Amygdala (tissue), 56 donors: ENCODE data around the gene LRRC53.

ENCODE experiments used
- DNase-seq, 56 donors: peaks; one replicate each; lab custom pipeline; 2025; lab: John Stamatoyannopoulos, UW

The LRRC53 gene, protein sequence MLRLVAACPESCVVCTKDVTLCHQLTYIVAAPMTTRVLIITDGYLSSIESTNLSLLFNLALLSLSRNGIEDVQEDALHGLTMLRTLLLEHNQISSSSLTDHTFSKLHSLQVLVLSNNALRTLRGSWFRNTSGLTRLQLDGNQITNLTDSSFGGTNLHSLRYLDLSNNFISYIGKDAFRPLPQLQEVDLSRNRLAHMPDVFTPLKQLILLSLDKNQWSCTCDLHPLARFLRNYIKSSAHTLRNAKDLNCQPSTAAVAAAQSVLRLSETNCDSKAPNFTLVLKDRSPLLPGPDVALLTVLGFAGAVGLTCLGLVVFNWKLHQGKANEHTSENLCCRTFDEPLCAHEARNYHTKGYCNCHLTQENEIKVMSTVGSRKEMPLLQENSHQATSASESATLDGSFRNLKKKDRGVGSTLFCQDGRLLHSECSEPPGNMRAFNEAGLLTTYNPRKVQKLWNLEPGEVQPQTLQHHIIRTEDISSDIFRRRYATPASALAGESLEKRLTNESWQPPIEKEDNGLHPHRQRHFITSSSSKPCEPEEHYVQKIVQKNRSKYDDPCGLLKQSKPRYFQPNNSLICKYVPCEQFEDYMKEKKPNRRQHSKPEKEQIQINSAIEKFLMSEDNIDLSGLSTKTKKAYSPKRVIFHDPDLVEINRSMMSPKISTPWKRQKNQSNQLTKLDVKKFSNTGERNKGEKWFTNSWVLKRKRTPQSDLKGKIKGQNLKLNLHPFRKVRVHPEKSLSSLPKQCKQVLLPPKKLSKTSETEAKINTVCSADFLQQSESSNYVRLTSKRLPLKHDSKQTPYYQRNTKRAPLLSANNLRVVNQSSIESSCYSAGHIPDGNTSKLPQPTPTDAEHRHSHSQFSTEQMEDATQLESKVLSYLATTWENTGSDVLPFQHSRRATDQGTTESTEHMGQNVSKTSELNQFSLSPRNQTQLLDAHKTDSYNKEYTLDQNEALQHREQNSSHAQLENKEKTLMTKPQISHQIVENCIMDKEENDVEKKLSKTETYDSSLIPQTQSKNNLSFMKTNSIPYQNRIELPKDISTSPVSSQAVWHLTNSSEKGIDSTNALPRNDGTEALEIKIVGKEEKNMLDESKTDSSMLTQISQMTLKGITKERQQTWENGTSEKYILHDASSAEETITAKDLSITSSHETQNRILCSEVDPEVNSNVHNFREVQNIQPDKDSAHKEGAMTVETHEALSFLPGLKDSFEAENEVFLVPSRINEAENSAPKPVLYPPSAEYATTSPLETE

DNA sequence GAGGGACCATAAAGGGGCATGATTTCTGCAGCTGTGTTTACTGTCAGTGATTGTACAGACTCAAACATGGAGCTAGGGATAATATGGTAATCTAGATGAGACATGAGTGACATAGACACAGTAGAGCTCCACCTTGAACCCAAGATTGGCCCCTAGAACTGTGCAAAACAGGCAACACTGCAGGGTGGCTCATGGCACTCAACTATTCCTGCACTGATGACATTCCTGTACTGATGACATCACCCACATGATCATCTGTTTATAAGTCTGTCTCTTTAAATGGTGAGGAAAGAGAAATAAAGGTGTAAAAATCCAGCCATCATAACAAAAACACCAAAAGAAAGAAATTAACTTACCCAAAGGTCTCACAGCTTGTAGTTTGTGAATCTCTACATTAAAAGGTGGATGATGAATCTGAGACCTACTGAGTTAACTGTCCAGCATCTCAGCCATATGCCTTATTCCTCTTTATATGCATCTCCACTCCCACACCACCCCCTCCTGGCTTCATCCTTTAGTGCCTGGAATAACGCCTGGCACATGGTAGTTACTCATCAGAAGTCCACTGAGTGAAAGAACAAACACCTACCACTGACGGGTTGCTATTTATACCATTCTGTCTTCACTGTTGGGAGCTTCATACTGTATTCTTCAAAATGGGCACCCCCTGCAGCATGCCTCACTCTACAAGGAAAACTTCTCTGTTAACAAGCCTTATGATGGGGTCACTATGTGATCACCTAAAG is at the start of gene LRRC53:
Gene LRRC53 (minus strand): TSS at position 442 of the 746 bp plus-strand sequence. CDS start 29,262 bp downstream, outside the sequence.
- peak in 2 of 56 donors; percentile 16 to 35 for DNase-seq

DNA sequence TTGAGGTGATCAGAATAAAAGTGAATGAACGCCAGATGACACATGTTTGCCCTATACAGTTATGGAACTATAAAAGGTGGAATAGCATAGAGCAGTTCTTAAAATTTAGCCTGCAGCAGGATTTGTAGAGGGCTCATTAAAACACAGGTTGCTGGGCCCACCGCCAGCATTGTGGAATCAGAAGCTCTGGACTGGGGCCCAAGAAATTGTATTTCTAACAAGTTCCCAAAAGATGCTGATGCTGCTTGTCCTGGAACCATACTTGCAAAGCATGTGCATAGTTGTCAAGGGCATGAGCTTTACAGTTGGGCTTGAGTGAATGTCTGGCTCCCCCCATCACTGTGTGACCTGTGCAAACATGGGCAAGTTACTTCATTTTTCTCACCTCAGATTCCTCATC is 37.5 kb upstream of the LRRC53 start:
- no peak for DNase-seq

DNA sequence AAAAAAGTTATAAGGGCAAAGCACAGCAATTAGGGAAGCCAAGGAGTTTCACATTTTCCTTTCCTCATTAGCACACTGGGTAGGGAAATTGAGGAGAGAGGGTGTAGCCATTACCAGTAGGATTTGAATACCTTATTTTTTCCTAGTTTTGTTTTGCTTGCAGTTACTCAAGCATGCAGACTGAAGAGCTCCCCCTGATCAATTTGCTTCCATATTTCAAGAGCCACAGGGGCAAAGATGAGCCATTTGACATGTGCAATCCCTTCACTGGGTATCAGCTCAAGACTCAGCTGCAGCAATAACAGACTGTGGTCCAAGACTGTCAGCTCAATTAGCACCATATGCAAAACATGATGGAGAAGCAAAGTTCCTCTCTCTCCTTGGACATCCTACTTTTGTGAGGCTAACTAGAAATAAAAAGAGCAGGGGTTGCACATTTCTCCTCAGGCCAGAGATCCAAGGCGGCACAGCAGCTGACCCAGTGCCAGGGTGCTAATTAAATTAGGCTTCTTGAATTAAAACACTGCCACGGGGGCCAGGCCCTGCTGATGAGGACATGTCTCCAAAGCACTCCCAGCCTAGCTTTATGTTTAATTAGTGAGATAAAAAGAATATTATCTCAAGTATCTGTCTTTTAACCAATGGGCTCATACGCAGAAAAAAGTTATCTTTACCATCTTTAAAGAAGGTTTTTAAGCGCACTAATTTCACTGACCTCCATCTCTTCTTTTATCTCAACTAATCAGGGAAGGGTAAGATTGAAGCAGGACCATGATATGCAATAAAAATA is 36.7 kb upstream of the LRRC53 start:
- DNase-seq, result no peak

DNA sequence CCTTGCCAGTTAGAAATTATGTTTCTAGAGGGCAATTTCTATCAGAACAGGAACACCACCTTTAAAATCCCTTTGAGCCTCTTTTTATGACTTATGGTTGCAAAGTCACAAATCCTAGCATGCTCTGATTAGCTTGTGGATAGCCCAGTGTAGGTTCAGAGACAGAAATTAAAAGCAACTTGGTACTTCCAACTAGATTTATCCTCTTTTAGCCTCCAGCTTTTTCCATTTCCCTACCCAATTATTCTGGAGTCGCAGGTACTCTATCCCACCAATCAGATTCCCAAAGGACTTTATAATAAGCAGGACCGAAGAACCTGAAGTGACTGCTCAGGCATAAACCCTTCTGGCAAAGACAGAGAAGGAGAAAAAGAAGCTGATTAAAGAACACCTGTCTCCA is 33.4 kb upstream of the LRRC53 start:
- no peak for DNase-seq

DNA sequence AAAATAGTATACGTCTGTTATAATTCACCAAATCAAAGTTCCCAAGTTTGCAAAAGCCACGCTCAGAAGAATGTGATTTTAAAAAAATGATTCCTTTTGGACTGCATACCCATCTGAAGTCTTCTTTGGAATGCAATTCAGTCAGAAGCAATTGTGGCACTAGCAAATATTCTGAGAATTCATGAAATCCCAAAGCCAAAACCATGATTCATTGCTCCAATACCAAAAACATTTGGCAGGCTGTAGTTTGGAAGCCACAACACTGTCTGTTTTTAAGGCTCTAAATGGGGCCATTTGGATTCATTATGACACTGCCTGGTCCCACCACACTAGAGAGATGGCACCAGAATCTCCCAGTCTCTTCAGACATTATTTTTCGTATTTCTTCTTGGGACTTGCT is 21.8 kb upstream of the LRRC53 start:
- no peak for DNase-seq

DNA sequence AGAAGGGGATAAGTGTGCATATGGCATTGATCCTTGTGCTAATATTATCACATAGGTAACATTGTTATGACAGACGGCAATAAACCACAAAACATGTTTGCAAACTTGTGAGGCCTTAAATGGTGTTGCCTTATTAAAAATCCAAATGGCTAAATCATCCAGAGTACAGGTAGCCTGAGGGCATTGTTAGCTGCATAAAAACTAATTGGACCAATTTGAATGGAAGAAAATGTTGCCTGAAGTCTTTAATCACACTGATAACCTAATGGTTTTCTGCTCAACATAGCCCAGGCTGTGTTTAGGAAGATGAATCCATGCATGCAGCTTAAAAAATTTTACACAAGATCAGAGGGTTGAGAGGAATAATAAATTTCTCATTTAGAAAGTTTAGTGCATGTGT is 19.4 kb upstream of the LRRC53 start:
- no peak for DNase-seq

DNA sequence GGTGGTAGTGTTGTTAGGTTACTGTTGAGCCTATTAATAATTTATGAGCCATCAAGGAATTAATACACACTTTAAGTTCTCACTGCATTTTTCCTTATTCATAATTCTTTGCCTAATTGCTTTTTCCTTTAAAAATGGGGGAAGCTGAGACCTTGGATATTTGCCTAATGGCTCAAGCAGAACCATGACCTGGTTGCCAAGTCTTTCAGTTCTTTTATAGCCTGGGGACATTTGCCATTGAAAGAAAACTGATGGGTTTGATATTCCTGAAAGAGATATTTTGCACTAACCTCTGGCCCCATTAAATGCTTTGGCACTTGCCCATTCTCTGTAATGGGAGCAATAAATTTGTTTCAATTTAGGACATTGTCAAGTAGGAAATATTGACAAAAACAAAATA is 18.5 kb upstream of the LRRC53 start:
- DNase-seq, result no peak

DNA sequence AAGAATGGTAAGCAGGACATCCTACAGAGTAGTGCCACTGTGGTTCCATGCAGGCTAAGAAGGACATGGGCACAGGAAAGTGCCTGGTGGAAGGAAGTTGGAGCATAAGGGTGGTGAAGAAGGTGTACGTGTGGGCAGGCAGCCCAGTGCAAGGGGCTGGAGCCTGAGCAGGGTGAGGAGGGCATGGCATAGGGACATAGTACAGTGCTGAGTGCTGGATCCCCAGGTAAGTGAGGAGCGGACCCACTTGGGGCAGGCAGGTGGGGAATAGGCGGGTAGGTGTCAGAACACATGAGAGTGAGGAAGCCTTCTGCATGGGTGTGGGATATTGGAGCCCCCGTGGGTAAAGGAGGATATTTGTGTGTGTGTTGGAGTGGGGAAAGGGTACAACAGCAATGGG is 15.7 kb upstream of the LRRC53 start:
- DNase-seq, result no peak

DNA sequence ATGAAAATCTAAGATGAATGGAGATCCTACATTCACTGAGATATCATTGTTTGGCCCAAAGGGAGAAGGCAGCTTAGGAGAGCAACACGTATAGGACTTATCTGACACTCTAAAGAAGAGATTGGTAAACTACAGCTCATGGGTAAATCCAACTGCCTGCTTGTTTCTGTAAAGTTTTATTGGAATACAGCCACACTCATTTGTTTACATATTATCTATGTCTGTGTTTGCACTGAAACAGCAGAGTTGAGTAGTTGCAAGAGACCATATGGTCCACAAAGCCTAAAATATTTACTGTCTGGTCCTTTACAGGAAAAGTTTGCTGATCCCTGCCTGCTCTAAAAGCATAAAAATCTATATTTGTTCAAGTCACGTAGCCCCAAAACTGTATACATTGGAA is 14.3 kb upstream of the LRRC53 start:
- DNase-seq, result no peak

DNA sequence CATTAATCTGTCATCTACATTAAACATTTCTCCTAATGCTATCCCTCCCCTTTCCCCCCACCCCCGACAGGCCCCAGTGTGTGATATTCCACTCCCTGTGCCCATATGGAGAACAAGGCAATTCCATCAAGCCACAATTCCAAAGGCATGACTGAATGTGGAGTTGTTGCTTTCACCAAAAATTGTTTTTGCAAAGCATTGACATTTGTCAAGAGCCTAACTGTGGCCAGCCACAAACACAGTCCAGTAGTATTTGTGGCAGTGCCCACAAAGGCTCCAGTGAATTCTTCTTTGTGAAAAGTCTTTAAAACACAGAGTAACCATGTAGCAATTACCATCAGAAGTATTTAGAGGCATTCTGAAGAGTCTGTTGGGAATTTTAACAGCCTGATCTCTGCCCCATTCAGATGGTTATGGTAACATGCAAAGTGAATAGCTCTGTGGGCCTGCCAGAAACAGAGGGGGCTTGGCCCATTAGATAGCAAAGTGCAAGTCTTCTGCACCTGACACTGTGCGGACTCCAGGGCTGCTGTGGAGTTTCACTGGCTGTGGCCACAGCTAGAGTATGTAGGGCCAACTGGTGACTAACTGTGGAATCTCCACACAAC is 11.6 kb upstream of the LRRC53 start:
- DNase-seq, result no peak

DNA sequence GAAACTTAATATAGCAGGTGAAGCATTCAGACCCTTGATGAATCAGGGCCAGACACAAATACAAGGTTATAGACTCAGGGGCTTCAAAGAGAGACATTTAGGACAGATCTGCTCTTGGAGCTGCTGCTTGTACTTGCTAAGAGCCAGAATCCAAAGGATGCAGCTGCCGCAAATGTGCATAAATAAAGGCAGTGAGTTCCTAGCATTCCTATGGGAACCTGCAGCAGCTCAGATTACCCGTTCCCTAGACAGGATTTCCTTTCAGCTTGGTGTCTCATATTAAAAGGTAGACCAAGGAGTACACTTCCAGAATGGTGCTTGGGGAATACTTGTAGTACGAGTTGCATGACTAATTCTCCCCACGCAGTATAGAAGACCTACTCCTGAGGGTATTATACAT is 9.7 kb upstream of the LRRC53 start:
- no peak for DNase-seq

DNA sequence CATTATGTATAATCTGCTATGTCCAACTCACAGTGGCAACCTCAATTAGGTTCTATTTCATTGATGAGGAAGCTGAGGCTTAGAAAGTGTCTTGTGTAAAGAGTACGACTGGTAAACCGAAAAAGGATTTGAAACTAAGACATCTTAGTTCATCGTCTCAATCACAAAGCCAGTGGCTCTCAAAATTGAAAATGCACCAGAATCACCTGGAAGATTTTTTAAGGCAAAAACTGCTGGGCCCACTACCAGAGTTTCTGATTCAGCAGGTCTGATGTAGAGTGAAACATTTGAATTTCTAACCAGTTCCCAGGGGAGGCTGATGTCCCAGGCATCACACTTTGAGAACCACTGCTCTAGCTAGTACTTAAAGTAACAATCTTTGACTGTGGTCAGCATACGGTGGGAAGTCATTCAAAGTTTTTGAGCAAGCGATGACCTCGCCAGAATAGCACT is 5.2 kb upstream of the LRRC53 start:
- no peak for DNase-seq

DNA sequence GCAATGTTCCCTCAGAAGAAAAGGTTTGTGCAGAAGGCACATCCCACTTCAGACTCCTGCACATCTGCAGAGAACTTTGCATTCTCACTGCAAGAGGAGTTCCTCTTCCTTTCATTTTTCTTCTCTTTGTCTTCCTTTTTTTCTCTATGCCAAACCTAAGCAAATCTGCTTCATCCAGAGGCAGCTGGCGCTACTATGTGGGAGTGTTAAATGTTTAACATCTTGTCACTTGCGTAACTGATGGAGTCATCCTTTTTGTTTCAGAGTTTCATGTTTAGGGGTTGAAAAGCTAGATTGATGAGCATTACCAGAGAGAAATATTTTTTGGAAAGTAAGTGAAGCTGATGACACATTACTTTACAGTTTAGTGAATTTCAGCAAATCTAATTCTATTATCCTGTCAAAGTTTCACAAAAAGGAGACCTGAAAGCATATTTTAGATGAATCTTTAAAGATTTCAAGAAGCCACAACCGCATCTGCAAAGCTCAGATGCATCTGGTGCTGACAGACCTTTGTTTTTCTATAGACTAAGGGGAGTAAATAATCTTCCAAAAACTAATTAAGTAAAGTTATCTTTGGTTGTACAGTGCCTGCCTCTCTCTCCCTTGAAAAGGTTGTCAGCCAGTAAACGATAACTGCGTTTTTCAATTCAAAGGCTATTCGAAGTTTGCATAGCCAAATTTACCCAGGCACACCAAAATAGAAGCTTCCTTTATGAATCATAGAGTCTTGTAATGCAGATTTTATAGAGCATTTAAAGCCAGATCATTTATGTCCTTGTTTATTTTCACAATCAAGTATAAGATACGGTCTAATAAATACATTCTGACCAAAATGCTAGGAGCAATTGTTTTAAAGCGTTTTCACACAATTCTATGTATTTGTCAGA is 1.2 kb upstream of the LRRC53 start:
- peak in 8 of 56 donors; percentile 2 to 51 (median 18) for DNase-seq

DNA sequence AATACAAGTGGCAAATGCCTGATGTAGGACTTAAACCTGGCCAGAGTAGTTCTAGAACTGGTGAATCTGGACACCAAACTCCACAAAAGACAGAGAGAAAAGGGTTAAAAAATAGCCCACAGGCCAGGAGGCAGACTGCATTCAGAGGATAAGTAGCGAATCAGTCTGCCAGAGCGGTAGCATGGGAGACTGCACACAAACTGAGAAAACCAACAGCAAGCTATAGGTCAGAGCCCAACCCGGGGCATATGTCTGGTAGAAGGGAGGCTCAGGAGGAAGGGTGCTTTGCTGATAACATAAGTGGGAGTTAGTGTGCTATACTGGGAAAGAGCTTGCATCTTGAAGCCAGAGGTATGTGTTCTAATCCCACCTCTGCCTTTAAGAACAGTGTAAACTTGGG is 4.0 kb downstream of the LRRC53 start:
- DNase-seq, result no peak

DNA sequence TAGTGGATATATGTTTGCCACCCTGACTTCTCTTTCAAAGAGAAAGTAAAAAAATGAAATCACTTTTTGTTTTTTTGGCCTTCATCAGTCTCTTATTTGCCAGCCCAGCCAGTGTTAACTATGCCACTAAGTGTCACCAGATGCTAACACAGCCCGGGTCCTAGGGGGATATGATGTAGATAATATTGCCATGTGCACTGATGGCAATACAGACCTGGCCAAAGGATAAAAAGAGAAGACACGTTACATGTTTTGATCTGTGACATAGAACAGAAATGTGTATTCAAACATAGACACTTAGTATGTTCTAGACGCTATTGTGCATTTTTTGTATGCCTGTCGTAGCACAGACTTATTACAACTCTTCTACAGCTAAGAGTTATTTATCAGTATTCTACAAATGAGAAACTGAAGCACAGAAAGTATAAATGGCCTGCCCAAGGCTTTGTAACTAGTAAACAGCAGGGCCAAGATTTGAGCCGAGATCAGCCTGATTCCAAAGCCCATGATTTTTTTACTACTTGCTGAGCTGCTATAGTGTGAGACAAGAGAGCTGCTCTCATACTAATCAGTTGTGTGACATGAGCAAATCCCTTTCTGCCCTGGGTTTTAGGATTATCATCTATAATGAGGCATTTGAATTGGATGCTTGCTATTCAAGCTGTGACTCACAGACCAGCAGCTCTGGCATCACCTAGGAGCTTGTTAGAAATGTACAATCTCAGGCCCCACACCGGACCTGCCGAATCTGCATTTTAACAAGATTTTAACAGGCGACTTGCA is 6.3 kb downstream of the LRRC53 start:
- DNase-seq, result no peak

DNA sequence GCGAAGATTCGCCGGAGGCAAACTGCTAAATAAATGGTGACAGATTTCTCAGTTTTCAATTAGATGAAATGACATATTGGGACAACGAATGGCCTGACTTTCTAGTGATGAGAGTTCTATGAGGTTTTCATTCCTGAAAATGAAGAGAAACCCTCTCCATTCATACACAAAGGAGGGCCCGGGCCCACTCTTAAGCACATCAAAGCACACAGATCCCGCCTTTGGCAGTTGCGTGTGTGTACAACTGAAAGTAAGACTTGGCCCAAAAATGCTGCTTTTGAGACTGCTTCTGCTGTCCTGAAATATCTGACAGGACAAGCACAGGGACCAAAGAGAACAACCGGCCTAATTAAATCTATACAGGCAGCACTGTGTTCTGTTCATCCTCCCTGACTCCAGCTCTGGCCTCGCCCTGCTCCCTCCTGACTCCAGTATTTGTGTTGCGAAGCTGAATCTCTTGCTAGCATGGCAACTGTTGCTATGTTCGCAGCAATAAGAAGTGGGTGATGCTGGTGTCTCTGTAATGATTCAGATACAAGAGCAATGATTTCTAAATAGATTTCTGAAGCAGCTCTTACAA is 7.4 kb downstream of the LRRC53 start:
- peak in 23 of 56 donors; percentile 3 to 58 (median 19) for DNase-seq
